HepG2 (cell line): ENCODE results near the gene SLC27A2. TPM values are rescaled to one million over a fixed set of nuclear protein-coding genes. Genes with fewer than 3 reads are reported as not detected.
A peak's percentile ranks its signal among the peaks of the same experiment; 100 is the strongest.

ENCODE experiments used
- ARID5B ChIP-seq: IDR thresholded peaks from 2 replicates; pipeline ENCODE4 v1.4.0; 2020; ENCODE audit warnings: mild to moderate bottlenecking, missing genetic modification reagents
- CC2D1A ChIP-seq: sonication (generic); formaldehyde crosslinking; IDR thresholded peaks from 2 replicates; pipeline ENCODE4 v1.8.1; 2023; ENCODE audit warnings: mild to moderate bottlenecking, missing genetic modification reagents
- DMAP1 ChIP-seq: IDR thresholded peaks from 2 replicates; pipeline ENCODE4 v1.6.1; 2016
- HOXD1 ChIP-seq: sonication (generic); formaldehyde crosslinking; IDR thresholded peaks from 2 replicates; pipeline ENCODE4 v1.5.0; 2020; ENCODE audit warnings: missing genetic modification reagents
- KLF6 ChIP-seq: IDR thresholded peaks from 2 replicates; pipeline ENCODE4 v1.8.0; 2016; ENCODE audit warnings: missing biosample characterization, missing genetic modification reagents
- KMT2A ChIP-seq: sonication (generic); formaldehyde crosslinking; IDR thresholded peaks from 2 replicates; pipeline ENCODE4 v1.4.0; 2020; ENCODE audit warnings: missing genetic modification reagents
- MXD3 ChIP-seq: IDR thresholded peaks from 2 replicates; pipeline ENCODE4 v1.6.1; 2016; ENCODE audit warnings: mild to moderate bottlenecking, missing biosample characterization, missing genetic modification reagents
- NCOA1 ChIP-seq: sonication (generic); formaldehyde crosslinking; IDR thresholded peaks from 2 replicates; pipeline ENCODE4 v1.9.0; 2021; ENCODE audit warnings: missing genetic modification reagents
- PCBP1 ChIP-seq: fragments of 200-400 bp; formaldehyde crosslinking; IDR thresholded peaks from 2 replicates; pipeline ENCODE4 v1.6.1; 2017; ENCODE audit warnings: mild to moderate bottlenecking, low read depth, low read length, borderline replicate concordance
- PLRG1 ChIP-seq: fragments of 450-650 bp; conservative IDR thresholded peaks from 2 replicates; pipeline ENCODE4 v1.6.1; 2016
- RBAK ChIP-seq: sonication (generic); formaldehyde crosslinking; IDR thresholded peaks from 2 replicates; pipeline ENCODE4 v1.5.1; 2020; ENCODE audit warnings: mild to moderate bottlenecking, missing genetic modification reagents
- RORA ChIP-seq: sonication (generic); formaldehyde crosslinking; IDR thresholded peaks from 2 replicates; pipeline ENCODE4 v1.5.0; 2020; ENCODE audit warnings: mild to moderate bottlenecking, missing genetic modification reagents, moderate library complexity
- TBX2 ChIP-seq: sonication (generic); formaldehyde crosslinking; IDR thresholded peaks from 2 replicates; pipeline ENCODE4 v1.5.0; 2020; ENCODE audit warnings: missing genetic modification reagents, mild to moderate bottlenecking, borderline replicate concordance
- ZBTB40 ChIP-seq, 2 experiments: fragments of 450-650 bp in 1 of 2; sonication (generic) in 1 of 2; formaldehyde crosslinking in 1 of 2; IDR thresholded peaks; 2 replicates each; pipeline versions ENCODE4 v1.6.1 to v1.8.0; 2016 to 2022; ENCODE audit warnings: antibody characterized with exemption in 1 of 2, mild to moderate bottlenecking in 1 of 2, missing genetic modification reagents in 1 of 2
- ZFY ChIP-seq: sonication (generic); formaldehyde crosslinking; IDR thresholded peaks from 2 replicates; pipeline ENCODE4 v1.4.0; 2020; ENCODE audit warnings: missing genetic modification reagents
- ZNF446 ChIP-seq: sonication (generic); formaldehyde crosslinking; IDR thresholded peaks from 2 replicates; pipeline ENCODE4 v1.5.0; 2020; ENCODE audit warnings: mild to moderate bottlenecking, missing genetic modification reagents
- ZNF576 ChIP-seq: sonication (generic); formaldehyde crosslinking; IDR thresholded peaks from 2 replicates; pipeline ENCODE4 v1.4.0; 2020; ENCODE audit warnings: mild to moderate bottlenecking, missing genetic modification reagents
- ZNF883 ChIP-seq: sonication (generic); formaldehyde crosslinking; IDR thresholded peaks from 2 replicates; pipeline ENCODE4 v1.5.1; 2020; ENCODE audit warnings: mild to moderate bottlenecking, missing genetic modification reagents; ENCODE audit errors: not compliant biosample characterization
- polyA plus RNA-seq, 8 experiments: library from polyadenylated mRNA; depleted of rRNA in 3 of 8; stranded (reverse) in 7 of 8; unstranded in 1 of 8; fragments of >200 nt; fragmentation: Illumina TruSeq in 4 of 8; extraction: Trizol in 4 of 8; gene quantifications; 2 replicates each; pipeline versions ENCODE4 v1.2.1 to v1.2.3, GENCODE V29; 2011 to 2016; ENCODE audit warnings: low read depth in 4 of 8, missing spikeins in 1 of 8, mixed read lengths in 1 of 8; ENCODE audit not compliant: insufficient read depth in 1 of 8
- total RNA-seq, 5 experiments: library from RNA; depleted of rRNA; stranded (reverse); fragments of >200 nt; fragmentation: Illumina TruSeq; extraction: Trizol; gene quantifications; 2 replicates each; pipeline ENCODE4 v1.2.3, GENCODE V29; 2016; ENCODE audit warnings: low read depth in 1 of 5

Gene SLC27A2
- total and polyA plus RNA-seq, 2 of the 13 experiments (the other 11 are each of a cell fraction or from before 2014, with no cell fraction given): 14.6 to 23.4 TPM

GRCh38 chr15:50181969-50182218, at the start of gene SLC27A2 (continued):
- TF ChIP-seq KMT2A (CRISPR knock-in tag) (no peak), ZBTB40 (IDR thresholded peaks at IDR 0.05) (no peak), ZBTB40 (CRISPR knock-in tag; IDR thresholded peaks at IDR 0.05) (peak; percentile 31; the same call in 1 of the 2 replicates), PCBP1 (no peak), DMAP1 (CRISPR knock-in tag) (peak; percentile 30; the same call in 1 of the 2 replicates), HOXD1 (CRISPR knock-in tag) (no peak), TBX2 (CRISPR knock-in tag) (peak; percentile 38; the same call in 1 of the 2 replicates), ZNF883 (CRISPR knock-in tag) (peak; percentile 79), CC2D1A (no peak), PLRG1 (no peak), ZNF446 (CRISPR knock-in tag) (no peak), ARID5B (CRISPR knock-in tag) (peak; percentile 38; the same call in 1 of the 2 replicates), NCOA1 (no peak; the same call in 1 of the 2 replicates), ZNF576 (CRISPR knock-in tag) (no peak), RORA (CRISPR knock-in tag) (no peak), KLF6 (CRISPR knock-in tag) (no peak), ZFY (CRISPR knock-in tag) (no peak), RBAK (no peak), MXD3 (peak; percentile 64; the same call in 1 of the 2 replicates)
